A673 (cell line): Measurements from ENCODE around the gene CTRL. TPM values are rescaled to one million over a fixed set of nuclear protein-coding genes. Genes with fewer than 3 reads are reported as not detected.

Experiments
- BruUV-seq: library from RNA; stranded (reverse); fragments of 400-500 nt; replicated peaks from 2 replicates; lab custom pipeline; 2021; lab: Mats Ljungman, UMichigan
- CTCF ChIA-PET: fragments of 300-600 bp; sonication (Branson Sonifier 250); formaldehyde crosslinking; loops from one replicate; lab custom pipeline; 2022; ENCODE audit warnings: antibody characterized with exemption; lab: Charles Lee
- POLR2A ChIA-PET: fragments of 300-600 bp; sonication (Branson Sonifier 250); formaldehyde crosslinking; loops from one replicate; lab custom pipeline; 2022; ENCODE audit warnings: antibody characterized with exemption; ENCODE audit not compliant: low non-redundant PET; lab: Charles Lee
- DNase-seq: peaks from one replicate; pipeline ENCODE4 v3.0.0-alpha.2; 2015; ENCODE audit warnings: low spot score
- H3K27ac ChIP-seq: fragments of 200-600 bp; sonication (generic); 2 replicates; pipeline ENCODE4 v1.5.1; 2016; ENCODE audit warnings: mixed run types, low read depth, mild to moderate bottlenecking, mixed read lengths, antibody characterized with exemption, low read length; ENCODE audit not compliant: poor library complexity, severe bottlenecking
- H3K27me3 ChIP-seq: fragments of 200-600 bp; sonication (generic); replicated peaks from 2 replicates; pipeline ENCODE4 v1.6.1; 2017; ENCODE audit warnings: mixed run types, low read depth, mild to moderate bottlenecking, mixed read lengths, antibody characterized with exemption, low read length; ENCODE audit not compliant: insufficient read depth, poor library complexity
- H3K36me3 ChIP-seq: fragments of 200-600 bp; sonication (generic); 2 replicates; pipeline ENCODE4 v1.6.1; 2016; ENCODE audit warnings: mixed run types, mild to moderate bottlenecking, mixed read lengths, antibody characterized with exemption, low read length; ENCODE audit not compliant: insufficient read depth, poor library complexity, severe bottlenecking
- H3K4me1 ChIP-seq: fragments of 200-600 bp; sonication (generic); 2 replicates; pipeline ENCODE4 v1.6.1; 2017; ENCODE audit warnings: mixed run types, mild to moderate bottlenecking, mixed read lengths, antibody characterized with exemption, low read length; ENCODE audit not compliant: insufficient read depth, poor library complexity, severe bottlenecking
- H3K4me3 ChIP-seq: fragments of 200-600 bp; sonication (generic); 2 replicates; pipeline ENCODE4 v1.5.1; 2016; ENCODE audit warnings: low read depth, mixed run types, mild to moderate bottlenecking, mixed read lengths, low read length; ENCODE audit not compliant: poor library complexity, severe bottlenecking
- H3K9me3 ChIP-seq: fragments of 200-600 bp; sonication (generic); 2 replicates; pipeline ENCODE4 v1.6.1; 2016; ENCODE audit warnings: mixed run types, low read depth, mild to moderate bottlenecking, mixed read lengths, antibody characterized with exemption, low read length; ENCODE audit not compliant: poor library complexity, severe bottlenecking
- EZH2 ChIP-seq: fragments of 200-600 bp; sonication (generic); IDR thresholded peaks from 2 replicates; pipeline ENCODE4 v1.6.1; 2017; ENCODE audit warnings: borderline replicate concordance, low read depth, mild to moderate bottlenecking, mixed read lengths, antibody characterized with exemption, low read length; ENCODE audit not compliant: poor library complexity, severe bottlenecking
- intact Hi-C: fragments of 100-400 bp; cut with micrococcal nuclease; formaldehyde crosslinking; loops from one replicate; pipeline ENCODE4 v1.10.0; 2022; ENCODE audit not compliant: unreplicated experiment
- total RNA-seq: library from RNA; stranded (reverse); gene quantifications from 2 replicates; pipeline ENCODE4 v1.2.3, GENCODE V29; 2021
- TF ChIP-seq, protein P1 (sequence below): fragments of 300-800, 200-600 bp; sonication (generic); conservative IDR thresholded peaks from 2 replicates; pipeline ENCODE4 v1.5.1; 2017; ENCODE audit warnings: low read depth, mild to moderate bottlenecking, antibody characterized with exemption, low read length, moderate library complexity, mixed read lengths

Gene CTRL
- total RNA-seq, 1 experiment from 2014 or later: 2.9 TPM

DNA sequence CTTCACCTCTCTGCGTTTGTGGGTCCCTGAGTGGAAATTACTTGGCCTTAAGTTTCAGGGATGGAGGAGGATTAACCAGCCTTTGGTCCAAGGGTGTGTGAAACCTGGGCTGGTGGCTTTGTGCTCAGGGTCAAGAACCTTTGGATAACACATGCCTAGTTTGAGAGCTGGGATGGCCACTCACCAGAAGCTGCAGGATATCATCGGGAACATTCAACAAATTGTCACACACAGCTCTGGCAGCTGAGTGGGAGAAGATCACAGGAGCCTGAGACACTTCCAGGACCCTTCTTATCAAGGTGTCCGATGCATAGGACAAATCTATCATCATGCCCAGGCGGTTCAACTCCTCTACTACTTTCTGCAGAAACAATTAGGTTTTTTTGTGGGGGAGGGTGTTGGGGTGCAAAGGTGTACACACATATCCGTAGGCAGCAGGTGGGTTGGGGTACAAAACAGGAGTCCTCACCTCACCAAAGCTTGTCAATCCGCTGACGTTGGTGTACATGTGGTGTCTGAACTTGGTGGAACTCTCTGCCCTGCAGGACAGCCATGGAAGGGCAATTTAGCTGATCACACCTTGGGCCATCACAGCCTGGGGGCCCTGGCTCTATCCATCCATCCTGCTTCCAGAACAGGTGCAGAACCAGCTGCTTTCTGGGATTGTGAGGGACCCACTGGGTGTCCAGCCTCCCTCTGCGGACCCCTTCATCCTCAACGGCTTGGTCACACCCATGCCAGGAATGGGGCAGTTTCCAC is 46.0 kb upstream of the CTRL start:
- ChIA-PET CTCF (no interaction called here), POLR2A (no interaction called here)
- H3K36me3 ChIP-seq: no peaks in the 10 kb centered on the region
- BruUV-seq: no TSS peak
- H3K27me3 ChIP-seq: no peaks in the 10 kb centered on the region
- H3K9me3 ChIP-seq: no peaks in the 10 kb centered on the region
- H3K4me1 ChIP-seq: no peaks in the 10 kb centered on the region
- H3K27ac ChIP-seq: no peak overlapping the region
- TF ChIP-seq EZH2: no peak
- intact Hi-C loops: no loop called here
- H3K4me3 ChIP-seq: no peak overlapping the region
- DNase-seq: no peak

DNA sequence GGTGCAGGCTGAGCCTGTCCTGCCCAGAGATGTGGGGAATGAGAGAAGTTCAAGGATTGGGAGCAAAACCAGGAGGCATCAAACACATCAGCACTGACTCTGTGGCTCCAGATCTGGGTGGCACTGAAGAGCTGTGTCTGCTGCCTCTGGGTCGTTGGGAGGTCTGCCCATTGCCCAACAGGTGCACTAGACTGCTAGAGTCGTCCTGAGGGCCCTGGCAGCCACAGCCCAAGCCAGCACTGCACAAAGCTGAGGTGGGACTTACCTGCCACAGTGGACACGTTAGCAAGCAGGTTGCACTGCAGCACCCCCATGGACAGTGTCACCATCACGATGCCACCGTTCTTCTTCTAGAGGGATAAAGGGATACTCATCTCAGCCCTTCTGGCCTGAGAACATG is 45.3 kb upstream of the CTRL start:
- BruUV-seq: no TSS peak
- Histone ChIP-seq H3K36me3 (no peaks in the 10 kb centered on the region), H3K4me3 (no peak overlapping the region), H3K4me1 (no peaks in the 10 kb centered on the region), H3K9me3 (no peaks in the 10 kb centered on the region), H3K27ac (no peak overlapping the region), H3K27me3 (no peaks in the 10 kb centered on the region)
- DNase-seq: no peak
- ChIA-PET POLR2A (no interaction called here), CTCF (no interaction called here)
- TF ChIP-seq, protein P1, sequence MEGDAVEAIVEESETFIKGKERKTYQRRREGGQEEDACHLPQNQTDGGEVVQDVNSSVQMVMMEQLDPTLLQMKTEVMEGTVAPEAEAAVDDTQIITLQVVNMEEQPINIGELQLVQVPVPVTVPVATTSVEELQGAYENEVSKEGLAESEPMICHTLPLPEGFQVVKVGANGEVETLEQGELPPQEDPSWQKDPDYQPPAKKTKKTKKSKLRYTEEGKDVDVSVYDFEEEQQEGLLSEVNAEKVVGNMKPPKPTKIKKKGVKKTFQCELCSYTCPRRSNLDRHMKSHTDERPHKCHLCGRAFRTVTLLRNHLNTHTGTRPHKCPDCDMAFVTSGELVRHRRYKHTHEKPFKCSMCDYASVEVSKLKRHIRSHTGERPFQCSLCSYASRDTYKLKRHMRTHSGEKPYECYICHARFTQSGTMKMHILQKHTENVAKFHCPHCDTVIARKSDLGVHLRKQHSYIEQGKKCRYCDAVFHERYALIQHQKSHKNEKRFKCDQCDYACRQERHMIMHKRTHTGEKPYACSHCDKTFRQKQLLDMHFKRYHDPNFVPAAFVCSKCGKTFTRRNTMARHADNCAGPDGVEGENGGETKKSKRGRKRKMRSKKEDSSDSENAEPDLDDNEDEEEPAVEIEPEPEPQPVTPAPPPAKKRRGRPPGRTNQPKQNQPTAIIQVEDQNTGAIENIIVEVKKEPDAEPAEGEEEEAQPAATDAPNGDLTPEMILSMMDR: no peak
- no peak for TF ChIP-seq EZH2
- intact Hi-C loops: no loop called here

DNA sequence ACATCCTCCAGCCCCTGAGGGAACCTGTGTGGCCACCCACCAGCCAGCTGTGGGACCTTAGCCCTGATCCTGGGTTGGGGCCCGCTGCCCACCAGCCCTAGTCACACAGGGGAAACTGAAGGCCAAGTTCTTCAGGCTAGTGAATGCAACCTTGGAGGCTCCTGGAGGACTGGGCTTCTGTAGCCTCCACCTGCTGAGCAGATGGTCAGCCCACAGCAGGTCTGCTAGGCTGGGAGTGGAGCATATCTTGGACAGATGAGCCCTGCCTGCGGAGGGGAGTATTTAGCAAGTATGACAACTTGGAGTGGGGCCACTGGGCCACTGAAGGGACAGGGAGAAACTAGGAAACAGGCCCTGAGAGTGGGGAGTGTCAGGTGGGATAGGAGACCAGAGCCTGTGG is 44.5 kb upstream of the CTRL start:
- TF ChIP-seq, protein P1: no peak
- TF ChIP-seq EZH2: no peak
- BruUV-seq: no TSS peak
- H3K9me3 ChIP-seq: no peaks in the 10 kb centered on the region
- H3K4me3 ChIP-seq: no peak overlapping the region
- DNase-seq: no peak
- H3K36me3 ChIP-seq: no peaks in the 10 kb centered on the region
- no peak overlapping the region for H3K27ac ChIP-seq
- H3K4me1 ChIP-seq: no peaks in the 10 kb centered on the region
- intact Hi-C loops: no loop called here
- CTCF ChIA-PET: no interaction called here
- POLR2A ChIA-PET: no interaction called here
- no peaks in the 10 kb centered on the region for H3K27me3 ChIP-seq
